K562 (cell line): ENCODE results near the gene KCNIP2. TPM values are rescaled to one million over a fixed set of nuclear protein-coding genes. Genes with fewer than 3 reads are reported as not detected.

Source experiments
- ARID1B ChIP-seq: fragments of 450-650 bp; IDR thresholded peaks from 2 replicates; pipeline ENCODE4 v1.6.1; 2016; ENCODE audit warnings: antibody characterized with exemption, mild to moderate bottlenecking, inconsistent platforms
- C11orf30 ChIP-seq: fragments of 450-650 bp; IDR thresholded peaks from 2 replicates; pipeline ENCODE4 v1.6.1; 2016; ENCODE audit warnings: low read depth, mild to moderate bottlenecking
- CHD2 ChIP-seq: IDR thresholded peaks from 2 replicates; pipeline ENCODE4 v1.6.1; 2011; ENCODE audit warnings: low read depth, low read length
- CXXC5 ChIP-seq: fragments of 250-450 bp; sonication (Bioruptor Pico); IDR thresholded peaks from 2 replicates; pipeline ENCODE4 v1.8.0; 2022; ENCODE audit warnings: inconsistent platforms, mild to moderate bottlenecking, moderate library complexity
- ELF2 ChIP-seq: fragments of 250-450 bp; sonication (Bioruptor Pico); IDR thresholded peaks from 2 replicates; pipeline ENCODE4 v1.5.0; 2021; ENCODE audit warnings: mild to moderate bottlenecking
- GABPA ChIP-seq: fragments of 200-800 bp; sonication (Bioruptor generic); conservative IDR thresholded peaks from 2 replicates; pipeline ENCODE4 v1.6.1; 2016; ENCODE audit warnings: low read depth, missing genetic modification characterization, missing compliant biosample characterization
- HCFC1 ChIP-seq: IDR thresholded peaks from 2 replicates; pipeline ENCODE4 v1.6.1; 2012; ENCODE audit warnings: low read depth, low read length, improper control_type of control experiment
- HDAC2 ChIP-seq: fragments of 450-650 bp; IDR thresholded peaks from 2 replicates; pipeline ENCODE4 v1.6.1; 2016; ENCODE audit warnings: mild to moderate bottlenecking
- JUND ChIP-seq, 2 experiments: IDR thresholded peaks; 2 replicates in 1 of 2; 3 replicates in 1 of 2; pipeline ENCODE4 v1.6.1; 2011; ENCODE audit warnings: borderline replicate concordance in 2 of 2, low read depth in 2 of 2, low read length in 2 of 2, improper control_type of control experiment in 1 of 2, missing biosample characterization in 1 of 2, missing genetic modification characterization in 1 of 2, missing genetic modification reagents in 1 of 2
- LARP7 ChIP-seq: fragments of 450-650 bp; IDR thresholded peaks from 2 replicates; pipeline ENCODE4 v1.6.1; 2016
- MTA1 ChIP-seq: fragments of 450-650 bp; IDR thresholded peaks from 2 replicates; pipeline ENCODE4 v1.6.1; 2017; ENCODE audit warnings: borderline replicate concordance
- MTA2 ChIP-seq: fragments of 450-650 bp; IDR thresholded peaks from 2 replicates; pipeline ENCODE4 v1.6.1; 2016; ENCODE audit warnings: low read depth
- MTA3 ChIP-seq: fragments of 450-650 bp; formaldehyde crosslinking; IDR thresholded peaks from 2 replicates; pipeline ENCODE4 v1.6.1; 2017; ENCODE audit warnings: mild to moderate bottlenecking, borderline replicate concordance
- MYNN ChIP-seq, 2 experiments: sonication (generic); formaldehyde crosslinking in 1 of 2; IDR thresholded peaks; 2 replicates each; pipeline versions ENCODE4 v1.5.0 to v1.6.1; 2016 to 2020; ENCODE audit warnings: antibody characterized with exemption in 1 of 2, missing genetic modification reagents in 1 of 2
- NBN ChIP-seq: fragments of 450-650 bp; IDR thresholded peaks from 2 replicates; pipeline ENCODE4 v1.6.1; 2016; ENCODE audit warnings: low read depth, mild to moderate bottlenecking
- POLR2G ChIP-seq: fragments of 200-400 bp; formaldehyde crosslinking; IDR thresholded peaks from 2 replicates; pipeline ENCODE4 v1.6.1; 2017; ENCODE audit warnings: low read depth, mild to moderate bottlenecking, antibody characterized with exemption, low read length, moderate library complexity
- RB1 ChIP-seq: fragments of 450-650 bp; IDR thresholded peaks from 2 replicates; pipeline ENCODE4 v1.6.1; 2017; ENCODE audit warnings: low read depth, mild to moderate bottlenecking
- RNF2 ChIP-seq: sonication (generic); IDR thresholded peaks from 2 replicates; pipeline ENCODE4 v1.6.1; 2016
- TGIF2 ChIP-seq: sonication (generic); formaldehyde crosslinking; IDR thresholded peaks from 2 replicates; pipeline ENCODE4 v1.8.1; 2022; ENCODE audit warnings: mild to moderate bottlenecking, missing genetic modification reagents, moderate library complexity
- ZNF140 ChIP-seq: fragments of 250-450 bp; sonication (Bioruptor Pico); IDR thresholded peaks from 2 replicates; pipeline ENCODE4 v1.8.0; 2021; ENCODE audit warnings: moderate library complexity, mild to moderate bottlenecking, inconsistent platforms
- ZNF143 ChIP-seq: sonication (generic); formaldehyde crosslinking; IDR thresholded peaks from 2 replicates; pipeline ENCODE4 v1.9.0; 2022; ENCODE audit warnings: mild to moderate bottlenecking, missing genetic modification reagents
- ZNF76 ChIP-seq: fragments of 250-450 bp; sonication (Bioruptor Pico); IDR thresholded peaks from 2 replicates; pipeline ENCODE4 v1.4.0; 2020; ENCODE audit warnings: mild to moderate bottlenecking, moderate library complexity, borderline replicate concordance
- polyA plus RNA-seq, 8 experiments: library from polyadenylated mRNA; depleted of rRNA in 4 of 8; stranded (reverse) in 5 of 8; unstranded in 3 of 8; fragments of >200 nt; fragmentation: Nextera tagmentation in 2 of 8; fragmentation: Illumina TruSeq in 1 of 8; extraction: Ambion mirVana in 2 of 8; extraction: Trizol in 1 of 8; gene quantifications; 2 replicates each; pipeline versions ENCODE4 v1.2.1 to v1.2.3, GENCODE V29; 2011 to 2014; ENCODE audit warnings: inconsistent platforms in 1 of 8, missing spikeins in 1 of 8
- total RNA-seq, 7 experiments: library from RNA; depleted of rRNA in 6 of 7; stranded (reverse); fragments of >200 nt in 6 of 7; fragmentation: Illumina TruSeq in 2 of 7; extraction: Trizol in 2 of 7; gene quantifications; 2 replicates each; pipeline versions ENCODE4 v1.2.1 to v1.2.3, GENCODE V29; 2011 to 2021; ENCODE audit warnings: low replicate concordance in 1 of 7
- TF ChIP-seq, protein P1 (sequence below): fragments of 250-450 bp; sonication (Bioruptor Pico); IDR thresholded peaks from 2 replicates; pipeline ENCODE4 v1.4.0; 2020; ENCODE audit warnings: mild to moderate bottlenecking, moderate library complexity
- TF ChIP-seq, protein P2 (sequence below), 3 experiments: fragments of 200-800 bp in 1 of 3; sonication (Bioruptor generic) in 1 of 3; sonication (generic) in 1 of 3; formaldehyde crosslinking in 1 of 3; IDR thresholded peaks; 2 replicates each; pipeline versions ENCODE4 v1.6.1 to v1.8.0; 2016 to 2022; ENCODE audit warnings: mild to moderate bottlenecking in 2 of 3, missing compliant biosample characterization in 2 of 3, missing genetic modification characterization in 2 of 3, missing genetic modification reagents in 1 of 3
- TF ChIP-seq, protein P3 (sequence below): fragments of 450-650 bp; IDR thresholded peaks from 2 replicates; pipeline ENCODE4 v1.6.1; 2016; ENCODE audit warnings: antibody characterized with exemption

KCNIP2 gene
- total and polyA plus RNA-seq, 9 of the 15 experiments (the other 6 are each of a cell fraction or from before 2014, with no cell fraction given): 2.5 to 7.6 (median 4.1) TPM

DNA sequence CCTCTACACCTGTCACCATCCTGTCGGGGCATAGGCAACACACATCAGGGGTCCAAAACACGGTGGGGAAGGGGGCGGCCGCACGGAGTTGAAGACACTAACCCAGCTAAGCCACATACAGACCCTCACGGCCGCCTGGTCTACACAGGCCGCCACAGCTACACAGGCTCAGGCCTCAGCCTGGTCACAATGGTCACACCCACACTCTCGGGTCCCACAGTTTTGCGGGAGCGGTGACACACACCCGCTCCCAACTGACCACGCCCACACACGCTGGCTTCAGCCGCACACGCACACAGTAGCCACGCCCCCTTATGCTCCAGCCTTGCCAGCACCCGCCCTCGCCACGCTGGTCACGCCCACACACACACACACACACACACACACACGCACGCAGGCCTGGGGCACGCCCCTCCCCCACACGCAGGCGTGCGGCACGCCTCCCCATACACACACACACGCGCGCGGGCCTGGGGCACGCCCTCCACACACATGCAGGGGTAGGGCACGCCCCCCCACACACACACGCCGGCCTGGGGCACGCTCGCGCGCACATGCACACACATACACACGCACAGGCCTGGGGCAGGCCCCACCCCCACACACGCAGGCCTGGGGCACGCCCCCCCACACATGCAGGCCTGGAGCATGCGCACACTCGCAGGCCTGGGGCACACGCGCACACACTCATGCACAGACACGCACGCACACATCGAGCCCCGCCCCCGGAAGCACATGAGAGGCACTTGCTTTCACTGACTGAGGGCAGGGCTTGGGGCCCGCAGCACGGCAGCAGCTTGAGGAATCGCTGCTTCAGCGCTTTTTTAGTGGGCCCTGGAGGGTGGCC lies 13.1 kb downstream of the KCNIP2 start (continued):
- TF ChIP-seq ZNF143 (no peak; the same call in 1 of the 2 replicates), TGIF2 (CRISPR knock-in tag) (peak; percentile 92), MTA2 (0 out of 2 replicates have a peak, but pooled peaks have one; percentile 31), JUND (IDR thresholded peaks at IDR 0.05; ENCODE audit: borderline replicate concordance, low read depth, low read length) (no peak), JUND (tag; IDR thresholded peaks at IDR 0.05; ENCODE audit: borderline replicate concordance, low read depth, low read length) (peak; percentile 73; the same call in 1 of the 3 replicates), MYNN (IDR thresholded peaks at IDR 0.05) (peak; percentile 96), MYNN (CRISPR knock-in tag; IDR thresholded peaks at IDR 0.05) (no peak), RNF2 (peak; percentile 57; the same call in 1 of the 2 replicates), HCFC1 (no peak), LARP7 (peak; percentile 82; the same call in 1 of the 2 replicates), ZNF76 (no peak), NBN (peak; percentile 80; the same call in 1 of the 2 replicates), RB1 (0 out of 2 replicates have a peak, but pooled peaks have one; percentile 31), C11orf30 (peak; percentile 92), MTA3 (peak; percentile 58; the same call in 1 of the 2 replicates), ZNF140 (CRISPR knock-in tag) (no peak), HDAC2 (peak; percentile 81; the same call in 1 of the 2 replicates), CXXC5 (CRISPR knock-in tag) (peak; percentile 84), ELF2 (CRISPR knock-in tag) (0 out of 2 replicates have a peak, but pooled peaks have one; percentile 48), ARID1B (peak; percentile 61; the same call in 1 of the 2 replicates), CHD2 (peak; percentile 43; the same call in 1 of the 2 replicates), MTA1 (0 out of 2 replicates have a peak, but pooled peaks have one; percentile 20), POLR2G (peak; percentile 66; the same call in 1 of the 2 replicates), GABPA (peak; percentile 66; the same call in 1 of the 2 replicates)
- TF ChIP-seq, protein P1, sequence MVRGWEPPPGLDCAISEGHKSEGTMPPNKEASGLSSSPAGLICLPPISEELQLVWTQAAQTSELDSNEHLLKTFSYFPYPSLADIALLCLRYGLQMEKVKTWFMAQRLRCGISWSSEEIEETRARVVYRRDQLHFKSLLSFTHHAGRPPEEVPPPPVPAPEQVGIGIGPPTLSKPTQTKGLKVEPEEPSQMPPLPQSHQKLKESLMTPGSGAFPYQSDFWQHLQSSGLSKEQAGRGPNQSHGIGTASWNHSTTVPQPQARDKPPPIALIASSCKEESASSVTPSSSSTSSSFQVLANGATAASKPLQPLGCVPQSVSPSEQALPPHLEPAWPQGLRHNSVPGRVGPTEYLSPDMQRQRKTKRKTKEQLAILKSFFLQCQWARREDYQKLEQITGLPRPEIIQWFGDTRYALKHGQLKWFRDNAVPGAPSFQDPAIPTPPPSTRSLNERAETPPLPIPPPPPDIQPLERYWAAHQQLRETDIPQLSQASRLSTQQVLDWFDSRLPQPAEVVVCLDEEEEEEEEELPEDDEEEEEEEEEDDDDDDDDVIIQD: no peak
- TF ChIP-seq, protein P2, sequence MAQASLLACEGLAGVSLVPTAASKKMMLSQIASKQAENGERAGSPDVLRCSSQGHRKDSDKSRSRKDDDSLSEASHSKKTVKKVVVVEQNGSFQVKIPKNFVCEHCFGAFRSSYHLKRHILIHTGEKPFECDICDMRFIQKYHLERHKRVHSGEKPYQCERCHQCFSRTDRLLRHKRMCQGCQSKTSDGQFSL (CRISPR knock-in tag; IDR thresholded peaks at IDR 0.05): peak; percentile 91
- TF ChIP-seq, protein P2 (tag; IDR thresholded peaks at IDR 0.05): no peak
- TF ChIP-seq, protein P3, sequence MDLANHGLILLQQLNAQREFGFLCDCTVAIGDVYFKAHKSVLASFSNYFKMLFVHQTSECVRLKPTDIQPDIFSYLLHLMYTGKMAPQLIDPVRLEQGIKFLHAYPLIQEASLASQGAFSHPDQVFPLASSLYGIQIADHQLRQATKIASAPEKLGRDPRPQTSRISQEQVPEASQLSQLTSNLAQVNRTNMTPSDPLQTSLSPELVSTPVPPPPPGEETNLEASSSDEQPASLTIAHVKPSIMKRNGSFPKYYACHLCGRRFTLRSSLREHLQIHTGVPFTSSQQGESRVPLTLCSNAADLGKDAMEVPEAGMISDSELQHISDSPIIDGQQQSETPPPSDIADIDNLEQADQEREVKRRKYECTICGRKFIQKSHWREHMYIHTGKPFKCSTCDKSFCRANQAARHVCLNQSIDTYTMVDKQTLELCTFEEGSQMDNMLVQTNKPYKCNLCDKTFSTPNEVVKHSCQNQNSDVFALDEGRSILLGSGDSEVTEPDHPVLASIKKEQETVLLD: peak; percentile 87
